HG03095 (cell line): Measurements from ENCODE around the gene ITPKB.

Experiments
- ATAC-seq: cut with Tn5 transposase; IDR thresholded peaks from one replicate; pipeline ENCODE4 v1.9.1; 2021; ENCODE audit warnings: moderate library complexity; ENCODE audit not compliant: unreplicated experiment

Gene ITPKB

GRCh38 chr1:226708342-226708780 lies 30.7 kb downstream of the ITPKB start:
- ATAC-seq = no peak

DNA sequence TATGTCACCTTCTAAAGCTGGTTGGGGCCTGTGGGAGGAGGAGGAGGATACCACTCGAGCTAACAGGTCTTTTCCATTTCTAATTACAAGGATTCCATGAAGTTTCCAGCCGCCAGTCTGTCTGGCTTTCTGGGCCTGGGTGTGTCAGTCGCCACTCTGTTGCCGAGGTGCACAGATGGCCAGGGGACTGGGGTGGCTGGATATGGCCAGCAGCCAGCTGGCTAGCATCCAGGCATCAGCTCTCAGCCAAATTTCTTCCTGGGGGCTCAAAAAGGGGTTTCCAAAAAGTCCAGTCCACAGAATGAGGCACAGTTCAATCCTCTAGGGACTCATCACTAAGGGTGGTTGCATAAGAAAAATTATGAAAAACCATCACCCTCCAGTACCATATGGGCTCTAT lies 32.4 kb downstream of the ITPKB start:
- no peak for ATAC-seq

DNA sequence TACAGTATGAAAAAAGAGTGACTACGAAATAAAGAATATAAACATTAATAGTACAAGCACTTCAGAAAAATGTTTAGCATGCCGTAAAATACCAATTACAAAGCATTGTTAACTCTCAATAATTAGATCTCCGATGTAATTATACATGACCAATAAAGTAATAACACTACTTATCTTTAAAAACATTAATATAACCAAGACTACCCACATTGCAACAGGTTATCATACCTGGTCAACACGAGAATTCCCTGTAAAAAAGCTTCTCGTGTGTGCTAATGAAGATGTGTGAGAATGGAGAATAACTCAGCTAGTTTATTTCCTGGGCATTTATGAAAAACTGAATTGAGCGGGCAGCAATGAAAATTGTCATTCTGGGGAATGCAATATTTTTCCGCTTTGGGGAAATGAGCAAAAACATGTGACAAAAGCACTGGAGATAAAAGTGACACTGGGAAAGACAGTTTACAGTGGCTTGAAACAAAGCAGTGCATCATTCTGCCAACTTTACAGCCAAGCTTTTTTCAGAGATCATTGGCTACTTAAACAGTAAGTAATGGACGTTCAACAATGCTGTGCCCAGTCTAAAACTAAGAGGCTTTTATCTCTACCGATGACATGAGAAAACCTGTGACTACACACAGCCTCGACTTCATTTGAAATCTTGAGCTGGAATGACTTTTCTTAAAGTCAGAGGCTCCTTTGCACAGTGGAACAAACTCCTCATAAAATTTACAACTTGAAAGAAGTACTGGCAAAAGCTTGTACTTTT lies 34.7 kb downstream of the ITPKB start:
- no peak for ATAC-seq

DNA sequence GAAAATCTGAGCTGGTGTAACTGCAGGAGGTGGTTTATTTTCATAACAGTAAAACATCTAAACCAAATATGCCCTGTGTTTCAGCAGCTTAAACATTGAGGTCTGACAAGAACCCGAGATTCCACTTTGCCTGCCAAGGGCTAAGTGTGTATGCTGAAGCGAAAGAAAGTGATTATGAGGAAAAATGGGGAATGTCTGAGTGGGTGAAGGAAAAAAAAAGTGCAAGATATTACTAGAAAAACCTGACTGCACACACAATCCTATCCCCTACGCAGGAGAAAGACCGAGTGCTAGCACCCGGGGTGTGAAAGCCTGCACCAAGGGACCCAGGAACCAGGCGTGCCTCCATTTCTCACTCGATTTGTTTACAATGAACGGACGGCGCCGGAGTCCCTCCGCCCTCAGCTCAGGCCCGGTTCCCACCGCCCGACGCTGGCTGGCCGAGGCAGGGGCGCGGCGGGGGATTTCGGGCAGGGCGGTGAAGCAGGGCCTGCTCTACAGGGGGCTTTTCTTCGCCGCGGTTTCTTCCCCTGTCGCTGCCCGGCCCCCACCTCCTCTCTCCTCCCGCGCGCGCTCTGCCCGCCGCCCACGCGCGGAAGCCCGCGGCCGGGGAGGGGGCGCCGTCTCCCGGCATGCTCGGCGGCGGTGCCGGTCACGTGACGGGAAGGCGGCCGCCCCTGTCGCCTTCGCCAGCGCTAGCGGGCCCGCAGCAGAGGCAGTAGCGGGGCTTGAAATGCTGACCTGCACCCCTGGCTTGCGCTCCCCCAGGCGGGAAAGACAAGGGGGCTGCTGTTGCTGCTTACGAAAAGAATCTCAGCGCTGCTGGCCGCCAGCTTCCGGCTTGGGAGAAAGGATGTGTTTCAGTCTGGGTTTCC lies 35.9 kb downstream of the ITPKB start:
- peak; percentile 65 for ATAC-seq

DNA sequence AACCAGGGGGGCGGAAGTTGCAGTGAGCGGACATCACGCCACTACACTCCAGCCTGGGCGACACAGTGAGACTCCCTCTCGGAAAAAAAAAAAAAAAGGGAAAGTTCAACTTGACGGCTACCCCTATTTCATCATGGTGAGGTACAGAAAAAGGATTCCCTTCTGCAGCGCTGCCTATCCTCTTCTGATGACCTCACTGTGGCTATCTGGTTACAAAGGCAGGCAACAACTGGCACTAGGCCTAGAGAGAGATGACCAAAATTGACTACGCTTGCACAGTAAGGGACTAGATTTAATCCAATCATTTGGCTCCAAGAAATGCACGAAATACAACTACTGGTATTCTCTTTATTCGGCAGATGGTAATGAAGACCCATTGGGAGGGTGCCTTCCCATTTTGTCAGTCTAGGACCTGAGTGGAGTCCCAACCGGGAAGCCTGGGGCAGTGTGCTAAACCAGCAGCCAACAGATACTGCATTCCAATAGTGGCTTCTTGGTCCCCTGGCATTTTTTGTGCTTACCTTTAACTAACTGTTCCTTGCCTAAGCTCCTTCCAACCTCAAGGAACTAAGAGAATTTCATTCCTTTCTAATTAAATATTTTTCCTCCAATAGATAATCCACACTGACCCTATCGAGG lies 36.6 kb downstream of the ITPKB start:
- no peak for ATAC-seq

DNA sequence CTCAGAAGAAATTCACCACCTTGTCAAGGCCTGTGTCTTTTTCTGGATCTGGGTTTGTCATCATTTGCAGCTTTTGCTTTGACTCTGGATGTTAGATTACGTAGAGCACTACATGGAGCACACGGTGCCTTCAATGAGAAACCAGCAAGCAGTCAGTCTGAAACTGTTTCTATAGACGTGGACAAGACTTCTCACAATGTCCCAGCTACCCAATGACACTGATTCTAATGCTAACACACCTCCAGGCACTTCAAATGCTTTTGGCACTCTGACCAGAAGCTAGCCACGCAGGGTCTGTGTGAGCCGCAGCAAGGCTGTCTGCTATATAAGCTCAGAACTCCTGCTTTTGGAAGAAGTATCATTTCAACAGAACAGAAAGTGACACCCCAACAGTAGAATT lies 38.2 kb downstream of the ITPKB start:
- ATAC-seq = no peak

GRCh38 chr1:226699166-226699565 lies 39.9 kb downstream of the ITPKB start:
- no peak for ATAC-seq

DNA sequence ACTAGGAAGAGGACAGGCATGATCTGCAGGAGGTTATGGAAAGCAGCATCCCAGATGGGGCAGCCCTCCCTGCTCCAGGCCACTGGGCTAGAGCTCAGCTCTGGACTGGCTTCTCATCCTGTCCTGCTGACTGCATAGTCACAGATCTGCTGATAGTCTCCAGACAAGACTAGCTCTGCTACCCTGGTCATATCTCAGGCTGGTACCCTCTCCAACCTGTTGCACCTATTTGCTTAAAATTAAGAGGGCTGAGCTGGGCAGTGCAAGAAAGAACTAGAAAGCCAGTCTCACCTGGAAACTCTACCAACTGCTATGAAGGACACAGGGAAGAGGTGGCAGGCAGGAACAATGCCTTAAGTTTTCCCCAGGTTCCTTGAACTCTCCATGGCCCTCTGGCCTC lies 40.4 kb downstream of the ITPKB start:
- ATAC-seq = no peak

- no peak for ATAC-seq
These were observed 41.0 kb downstream of the ITPKB start for GRCh38 chr1:226697929-226698544.

GRCh38 chr1:226697151-226697928 lies 41.7 kb downstream of the ITPKB start:
- peak; percentile 50 for ATAC-seq

DNA sequence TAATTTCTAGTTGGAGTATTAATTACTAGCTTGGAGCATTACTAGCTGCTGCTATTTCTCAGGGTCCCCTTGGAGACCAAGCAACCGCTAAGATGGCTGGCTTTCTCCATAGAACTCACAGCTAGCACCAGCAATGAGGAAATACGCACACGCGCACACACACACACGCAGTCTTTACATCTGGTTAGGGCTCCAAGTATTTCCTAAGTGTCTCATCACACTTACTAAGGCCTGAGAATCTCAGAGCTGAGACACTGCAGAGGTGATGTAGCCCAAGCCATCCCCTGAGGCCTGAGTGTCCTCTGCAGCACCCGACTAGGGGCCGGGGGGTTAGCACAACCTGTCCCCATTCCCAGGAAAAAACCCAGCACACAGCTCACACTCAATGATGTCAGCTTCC lies 42.5 kb downstream of the ITPKB start:
- ATAC-seq = no peak

- ATAC-seq = no peak
These were observed 43.7 kb downstream of the ITPKB start for GRCh38 chr1:226695335-226695900.

- no peak for ATAC-seq
These were observed 46.3 kb downstream of the ITPKB start for GRCh38 chr1:226692823-226693222.

- no peak for ATAC-seq
These were observed 46.9 kb downstream of the ITPKB start for GRCh38 chr1:226692051-226692792.

DNA sequence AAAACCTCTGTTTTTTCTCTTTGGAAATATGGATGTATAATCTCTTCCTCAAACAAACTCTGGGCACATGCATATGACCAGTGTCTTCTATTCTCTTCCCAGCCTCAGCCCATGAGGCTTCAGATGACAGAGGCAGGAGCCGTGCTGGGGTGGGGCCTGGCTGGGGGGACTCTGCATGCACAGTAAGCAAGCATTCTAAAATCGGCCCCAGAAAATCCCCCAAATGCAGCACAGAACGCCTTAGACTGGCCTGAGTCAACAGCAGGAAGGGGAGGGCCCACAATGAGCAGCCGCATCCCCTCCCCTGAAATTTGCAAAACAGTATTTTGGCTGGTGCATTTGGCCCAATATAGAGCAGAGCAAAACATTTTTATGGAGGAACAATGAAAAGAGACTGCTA lies 47.8 kb downstream of the ITPKB start:
- peak; percentile 59 for ATAC-seq

DNA sequence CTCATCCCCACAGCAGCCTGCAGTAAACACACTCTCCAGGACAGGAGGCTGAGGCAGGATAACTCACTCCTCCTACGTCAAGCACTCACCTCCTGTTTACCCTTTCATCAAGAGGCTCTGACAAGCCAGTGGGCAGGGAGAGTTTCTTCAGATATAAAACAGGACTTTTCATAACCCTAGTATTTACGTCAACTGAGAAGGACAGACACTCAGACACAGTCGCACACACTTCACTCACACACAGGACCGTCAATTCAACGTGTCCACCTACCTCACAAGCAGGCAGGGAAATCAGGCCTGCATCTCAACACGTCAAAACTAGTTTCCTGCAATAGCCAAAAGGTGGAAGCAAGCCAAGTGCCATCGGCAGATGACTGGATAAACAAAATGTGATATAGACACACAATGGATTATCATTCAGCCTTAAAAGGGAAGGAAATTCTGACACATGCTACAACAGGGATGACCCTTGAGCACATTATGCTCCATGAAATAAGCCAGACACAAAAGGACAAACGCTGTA lies 48.6 kb downstream of the ITPKB start:
- ATAC-seq = no peak

DNA sequence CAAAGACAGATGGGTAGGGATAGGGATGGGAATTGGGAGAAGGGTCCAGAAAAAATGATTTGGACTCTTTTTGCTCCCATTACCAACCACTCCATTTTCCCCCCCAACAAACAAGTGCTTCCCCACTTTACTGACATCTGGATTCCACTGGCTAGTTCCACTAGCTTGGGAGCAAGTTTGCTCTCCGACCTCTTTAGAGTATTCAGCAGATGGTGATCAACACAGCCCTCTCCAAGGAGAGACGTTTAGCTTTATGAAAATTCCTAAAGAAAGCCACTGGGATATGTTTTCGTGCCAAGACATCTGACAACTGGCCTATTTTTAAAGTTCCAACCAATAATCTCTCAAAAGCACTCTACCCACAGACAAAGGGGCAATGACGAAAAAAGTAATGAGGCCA lies 50.3 kb downstream of the ITPKB start:
- no peak for ATAC-seq

GRCh38 chr1:226688056-226688748 lies 50.9 kb downstream of the ITPKB start:
- no peak for ATAC-seq

DNA sequence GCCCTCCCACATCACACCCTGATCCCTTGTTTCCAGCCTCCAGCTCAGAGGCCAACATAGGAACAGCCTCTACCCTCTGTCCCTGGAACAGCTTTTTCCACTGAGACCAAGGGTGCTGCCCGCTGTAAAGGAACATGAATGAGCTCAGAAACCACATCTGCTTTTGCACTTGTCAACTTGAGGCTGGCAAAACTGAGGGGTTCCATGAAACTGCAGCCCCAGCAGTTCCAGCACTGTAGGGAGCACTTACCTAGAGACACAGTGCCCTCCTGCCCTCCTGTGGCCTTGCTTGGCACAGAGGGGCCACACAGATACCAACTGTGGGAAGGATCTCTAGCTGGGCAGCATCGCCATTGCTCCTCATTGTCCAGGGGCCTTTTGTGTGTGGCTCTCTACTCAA lies 51.7 kb downstream of the ITPKB start:
- ATAC-seq = no peak
